CD4-positive, CD25-positive, alpha-beta regulatory T cell (primary cell): ENCODE results near the gene RPL5. TPM values are rescaled to one million over a fixed set of nuclear protein-coding genes. Genes with fewer than 3 reads are reported as not detected.

Source experiments
- ATAC-seq, 2 donors: fragments of 150-1000 bp; cut with Tn5 transposase; one replicate each; pipeline ENCODE4 v1.10.0; 2021; ENCODE audit warnings: low read depth in 2 of 2, moderate number of reproducible peaks in 2 of 2, moderate library complexity in 1 of 2
- DNase-seq, 3 donors: peaks; one replicate each; pipeline versions ENCODE4 v3.0.0 to v3.0.0-alpha.2; 2012 to 2022; ENCODE audit warnings: mixed read lengths in 1 of 3
- H3K27ac ChIP-seq: one replicate; pipeline ENCODE4 v1.7.0; 2013; ENCODE audit warnings: mild to moderate bottlenecking, low read length; ENCODE audit not compliant: insufficient read depth, poor library complexity, severe bottlenecking
- H3K27me3 ChIP-seq: one replicate; pipeline ENCODE4 v1.7.0; 2013; ENCODE audit warnings: low read length; ENCODE audit not compliant: control insufficient read depth, insufficient read depth
- H3K36me3 ChIP-seq: one replicate; pipeline ENCODE4 v1.7.0; 2013; ENCODE audit warnings: mild to moderate bottlenecking, low read length, moderate library complexity; ENCODE audit not compliant: control insufficient read depth, insufficient read depth
- H3K4me1 ChIP-seq: 2 replicates; pipeline ENCODE4 v1.7.0; 2013; ENCODE audit warnings: mild to moderate bottlenecking, low read length; ENCODE audit not compliant: insufficient read depth, control insufficient read depth, poor library complexity, severe bottlenecking
- H3K4me3 ChIP-seq: one replicate; pipeline ENCODE4 v1.7.0; 2013; ENCODE audit warnings: low read depth, mild to moderate bottlenecking, low read length, moderate library complexity
- H3K9me3 ChIP-seq, 2 experiments: 1 replicate in 1 of 2; 2 replicates in 1 of 2; pipeline ENCODE4 v1.7.0; 2013; ENCODE audit warnings: low read length in 2 of 2, mild to moderate bottlenecking in 1 of 2, moderate library complexity in 1 of 2; ENCODE audit not compliant: control insufficient read depth in 2 of 2
- H3K27ac Mint-ChIP-seq, 3 donors: one replicate each; pipeline ENCODE4 v1.8.0; 2020 to 2022; ENCODE audit warnings: mild to moderate bottlenecking in 3 of 3, mixed read lengths in 3 of 3, moderate library complexity in 2 of 3
- H3K27me3 Mint-ChIP-seq: one replicate; pipeline ENCODE4 v1.8.0; 2022; ENCODE audit warnings: mild to moderate bottlenecking, mixed read lengths
- H3K36me3 Mint-ChIP-seq: one replicate; pipeline ENCODE4 v1.8.0; 2020; ENCODE audit warnings: mixed read lengths
- H3K4me1 Mint-ChIP-seq, 4 donors: one replicate each; pipeline ENCODE4 v1.8.0; 2020 to 2022; ENCODE audit warnings: mixed read lengths in 4 of 4, mild to moderate bottlenecking in 1 of 4
- H3K4me3 Mint-ChIP-seq, 4 donors: one replicate each; pipeline ENCODE4 v1.8.0; 2020 to 2022; ENCODE audit warnings: mild to moderate bottlenecking in 4 of 4, mixed read lengths in 4 of 4, moderate library complexity in 3 of 4
- H3K9me3 Mint-ChIP-seq, 7 donors: one replicate each; pipeline ENCODE4 v1.8.0; 2020 to 2022; ENCODE audit warnings: mixed read lengths in 7 of 7, mild to moderate bottlenecking in 3 of 7, moderate library complexity in 2 of 7
- polyA plus RNA-seq, 4 donors: library from polyadenylated mRNA; unstranded; fragments of 300-500 nt; fragmentation: Illumina TruSeq; gene quantifications; one replicate each; pipeline ENCODE4 v1.2.3, GENCODE V29; 2021
- total RNA-seq: library from RNA; stranded (reverse); gene quantifications from one replicate; pipeline ENCODE4 v1.2.3, GENCODE V29; 2022

Gene RPL5
- total and polyA plus RNA-seq, 5 donors from 2014 or later: 916 to 3,054 (median 2,194) TPM

DNA sequence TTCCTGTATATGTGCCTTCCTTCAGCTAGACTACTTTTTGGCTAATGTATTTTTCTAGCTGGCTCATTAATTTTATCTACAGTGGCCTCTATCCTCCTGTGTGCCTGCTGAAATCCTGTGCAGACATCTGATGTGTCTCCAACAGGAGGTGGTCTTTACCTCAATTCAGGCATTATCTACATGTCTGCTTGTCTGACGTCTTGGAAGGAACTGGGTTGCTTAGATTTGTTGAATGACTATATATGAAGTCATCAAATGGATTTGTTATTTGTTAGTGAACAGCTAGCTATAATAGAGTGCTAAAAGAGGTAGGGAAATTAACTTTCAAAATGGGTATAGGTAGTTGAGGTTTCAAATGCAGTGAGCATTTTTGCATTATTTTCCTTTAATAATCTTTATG lies 6.7 kb downstream of the RPL5 start:
- Mint-ChIP-seq H3K36me3 (peaks cover 63% of the 10 kb centered on the region), H3K9me3 (no peaks in the 10 kb centered on the region), H3K4me3 (peak overlapping the region in 1 of 4 donors; percentile 24), H3K27ac (peak overlapping the region in 2 of 3 donors; percentile 45 to 53), H3K27me3 (no peaks in the 10 kb centered on the region), H3K4me1 (peaks cover 28 to 70% (median 59%) of the 10 kb centered on the region in 4 donors)
- peaks cover 60% of the 10 kb centered on the region for H3K4me1 ChIP-seq
- DNase-seq (no peak), ATAC-seq (no peak)
- peak overlapping the region; percentile 51 for H3K27ac ChIP-seq
- peak overlapping the region; percentile 42 for H3K4me3 ChIP-seq
- H3K27me3 ChIP-seq: no peaks in the 10 kb centered on the region
- peaks cover 93% of the 10 kb centered on the region for H3K36me3 ChIP-seq
- no peaks in the 10 kb centered on the region for H3K9me3 ChIP-seq

GRCh38 chr1:92839442-92839841 lies 7.6 kb downstream of the RPL5 start:
- peak overlapping the region; percentile 17 for H3K27ac ChIP-seq
- peak overlapping the region in 3 of 4 donors; percentile 11 to 44 (median 14) for H3K4me3 Mint-ChIP-seq
- peaks cover 28 to 61% (median 53%) of the 10 kb centered on the region in 4 donors for H3K4me1 Mint-ChIP-seq

GRCh38 chr1:92840600-92840999 lies 8.8 kb downstream of the RPL5 start:
- Histone ChIP-seq H3K4me1 (peaks cover 39% of the 10 kb centered on the region), H3K27me3 (no peaks in the 10 kb centered on the region), H3K36me3 (peaks cover 85% of the 10 kb centered on the region), H3K27ac (no peak overlapping the region), H3K4me3 (no peak overlapping the region), H3K9me3 (no peaks in the 10 kb centered on the region)
- ATAC-seq (no peak), DNase-seq (no peak)
- Mint-ChIP-seq H3K27me3 (no peaks in the 10 kb centered on the region), H3K9me3 (no peaks in the 10 kb centered on the region), H3K27ac (peak overlapping the region in 1 of 3 donors; percentile 74), H3K4me1 (peaks cover 19 to 49% (median 42%) of the 10 kb centered on the region in 4 donors), H3K4me3 (no peak overlapping the region), H3K36me3 (peaks cover 58% of the 10 kb centered on the region)

More at GRCh38 chr1:92839442-92839841, 7.6 kb downstream of the RPL5 start:
- Histone ChIP-seq H3K36me3 (peaks cover 94% of the 10 kb centered on the region), H3K4me1 (peaks cover 50% of the 10 kb centered on the region), H3K9me3 (no peaks in the 10 kb centered on the region), H3K27me3 (no peaks in the 10 kb centered on the region), H3K4me3 (peak overlapping the region; percentile 4)
- Mint-ChIP-seq H3K36me3 (peaks cover 68% of the 10 kb centered on the region), H3K27me3 (no peaks in the 10 kb centered on the region), H3K27ac (peak overlapping the region; percentile 40 to 59 (median 45)), H3K9me3 (no peaks in the 10 kb centered on the region)
- DNase-seq: no peak
- ATAC-seq: no peak

GRCh38 chr1:92842082-92843045 lies 10.5 kb downstream of the RPL5 start:
- DNase-seq: no peak
- peak overlapping the region; percentile 26 for H3K27ac ChIP-seq
- H3K4me1 ChIP-seq: peaks cover 23% of the 10 kb centered on the region
- Mint-ChIP-seq H3K4me3 (no peak overlapping the region), H3K4me1 (peaks cover 10 to 32% (median 30%) of the 10 kb centered on the region in 4 donors), H3K27ac (no peak overlapping the region), H3K36me3 (peaks cover 49% of the 10 kb centered on the region), H3K27me3 (no peaks in the 10 kb centered on the region), H3K9me3 (no peaks in the 10 kb centered on the region)
- no peaks in the 10 kb centered on the region for H3K9me3 ChIP-seq
- no peak overlapping the region for H3K4me3 ChIP-seq
- no peak for ATAC-seq
- no peaks in the 10 kb centered on the region for H3K27me3 ChIP-seq
- peaks cover 71% of the 10 kb centered on the region for H3K36me3 ChIP-seq

DNA sequence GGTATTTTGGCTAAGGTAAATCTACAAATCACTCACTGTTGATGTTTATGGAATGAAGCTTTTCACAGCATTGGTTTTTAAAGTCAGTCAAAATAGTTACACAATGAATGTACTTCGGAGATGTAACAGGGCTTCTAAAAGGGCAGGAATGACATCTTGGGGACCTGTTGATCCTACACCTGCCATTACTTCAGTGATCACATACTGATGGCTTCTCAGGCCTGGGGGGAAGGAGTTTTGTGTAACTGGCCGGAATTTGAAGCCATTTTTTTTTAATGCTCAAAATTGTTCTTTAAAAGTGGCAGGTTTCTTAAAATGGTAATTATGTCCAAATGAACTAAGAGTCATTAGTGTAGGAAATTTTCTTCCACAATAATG lies 11.2 kb downstream of the RPL5 start:
- DNase-seq (no peak), ATAC-seq (no peak)
- Mint-ChIP-seq H3K9me3 (no peaks in the 10 kb centered on the region), H3K4me3 (no peak overlapping the region), H3K27ac (peak overlapping the region in 2 of 3 donors; percentile 18 to 74), H3K36me3 (peaks cover 43% of the 10 kb centered on the region), H3K27me3 (no peaks in the 10 kb centered on the region), H3K4me1 (peaks cover 8 to 26% (median 23%) of the 10 kb centered on the region in 4 donors)
- Histone ChIP-seq H3K4me1 (peaks cover 16% of the 10 kb centered on the region), H3K4me3 (no peak overlapping the region), H3K9me3 (no peaks in the 10 kb centered on the region), H3K27ac (peak overlapping the region; percentile 26), H3K27me3 (no peaks in the 10 kb centered on the region), H3K36me3 (peaks cover 64% of the 10 kb centered on the region)

GRCh38 chr1:92843429-92844352 lies 11.9 kb downstream of the RPL5 start:
- Histone ChIP-seq H3K9me3 (no peaks in the 10 kb centered on the region), H3K36me3 (peaks cover 58% of the 10 kb centered on the region), H3K27ac (no peak overlapping the region), H3K27me3 (no peaks in the 10 kb centered on the region), H3K4me3 (no peak overlapping the region), H3K4me1 (peaks cover 11% of the 10 kb centered on the region)
- H3K27ac Mint-ChIP-seq: peak overlapping the region in 1 of 3 donors; percentile 18
- ATAC-seq: no peak
- no peaks in the 10 kb centered on the region for H3K9me3 Mint-ChIP-seq
- H3K27me3 Mint-ChIP-seq: no peaks in the 10 kb centered on the region
- DNase-seq: no peak
- no peak overlapping the region for H3K4me3 Mint-ChIP-seq
- H3K36me3 Mint-ChIP-seq: peaks cover 46% of the 10 kb centered on the region
- peaks cover 3 to 19% (median 18%) of the 10 kb centered on the region in 4 donors for H3K4me1 Mint-ChIP-seq

DNA sequence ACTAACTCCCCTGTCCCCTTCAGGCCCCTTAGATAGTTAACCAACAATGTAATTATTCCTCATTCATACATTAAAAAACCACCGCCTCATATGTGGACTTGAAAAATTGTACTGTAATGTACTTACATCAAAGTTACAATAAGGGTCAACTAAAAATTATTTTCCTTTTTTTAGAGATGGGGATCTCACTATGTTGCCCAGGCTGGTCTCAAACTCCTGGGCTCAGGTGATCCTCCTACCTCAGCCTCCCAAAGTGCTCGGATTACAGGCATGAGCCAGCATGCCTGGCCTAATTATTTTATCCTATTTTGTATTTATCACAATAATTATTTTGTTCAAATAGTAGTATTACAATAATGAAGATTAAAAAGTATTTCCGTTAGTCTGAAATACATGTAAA lies 12.6 kb downstream of the RPL5 start:
- H3K4me1 ChIP-seq: peaks cover 7% of the 10 kb centered on the region
- ATAC-seq (no peak), DNase-seq (no peak)
- H3K9me3 ChIP-seq: no peaks in the 10 kb centered on the region
- no peak overlapping the region for H3K27ac ChIP-seq
- Mint-ChIP-seq H3K27ac (no peak overlapping the region), H3K4me3 (no peak overlapping the region), H3K9me3 (no peaks in the 10 kb centered on the region), H3K4me1 (peaks cover 3 to 14% (median 13%) of the 10 kb centered on the region in 4 donors), H3K36me3 (peaks cover 42% of the 10 kb centered on the region), H3K27me3 (no peaks in the 10 kb centered on the region)
- H3K4me3 ChIP-seq: no peak overlapping the region
- H3K27me3 ChIP-seq: no peaks in the 10 kb centered on the region
- peaks cover 56% of the 10 kb centered on the region for H3K36me3 ChIP-seq
